ENCODE measurements around the gene SH3PXD2A.
"Not testable (repeated sequence)": the region's sequence is repeated elsewhere in the genome, so short reads cannot be mapped to it uniquely, and the experiment has no call there.

Gene SH3PXD2A

GRCh38 chr10:103641326-103641725 lies 214.1 kb downstream of the SH3PXD2A start:
- TF ChIP-seq POLR2A (IDR thresholded peaks at IDR 0.05; ENCODE audit: low read depth, low read length) (no peak), PAX5 (IDR thresholded peaks at IDR 0.05; ENCODE audit: insufficient read depth, low read length, severe bottlenecking) (no peak), SPI1 (IDR thresholded peaks at IDR 0.05; ENCODE audit: low read depth, low read length) (no peak), POU2F2 (IDR thresholded peaks at IDR 0.05; ENCODE audit: low read depth, low read length) (no peak), POLR2AphosphoS5 (IDR thresholded peaks at IDR 0.05; ENCODE audit: low read depth, low read length) (no peak), TAF1 (IDR thresholded peaks at IDR 0.05; ENCODE audit: low read depth, low read length) (no peak)
- DNase-seq (ENCODE audit: insufficient read length, low spot score) (no peak), FAIRE-seq (no peak)

DNA sequence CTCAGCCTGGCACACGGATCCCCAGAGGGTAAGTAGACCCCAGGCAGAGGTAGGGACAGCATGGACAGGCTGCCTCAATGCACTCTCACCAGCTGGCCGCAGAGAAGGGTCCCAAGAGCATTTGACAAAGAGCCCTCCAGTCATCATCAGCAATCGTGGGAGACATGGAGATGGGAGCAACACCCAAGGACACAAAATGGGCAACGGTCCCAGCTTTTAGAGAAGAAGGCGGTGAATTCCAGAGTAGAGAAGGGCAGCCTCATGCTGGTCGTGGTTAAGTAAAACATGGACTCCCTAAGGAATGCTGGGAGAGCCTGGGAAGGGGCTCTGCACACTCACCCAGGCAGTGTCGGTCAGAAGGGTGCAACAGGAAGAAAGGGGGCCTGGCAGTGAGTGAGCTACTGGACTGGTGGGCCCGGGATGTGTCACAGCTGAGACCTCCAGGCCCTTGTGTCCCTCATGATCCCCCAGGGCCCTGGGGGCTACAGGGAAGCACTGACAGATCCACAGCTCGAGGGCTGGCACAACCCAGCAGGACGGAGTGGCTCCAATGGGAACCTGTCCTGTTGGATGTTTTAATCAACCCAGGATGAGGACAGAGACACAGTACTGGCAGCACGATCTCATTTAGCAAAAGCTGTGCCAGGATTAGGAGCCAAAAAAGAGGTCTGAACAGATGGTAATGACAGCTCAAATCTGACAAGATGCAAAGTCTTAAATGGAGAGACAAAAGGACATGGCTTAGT lies 214.8 kb downstream of the SH3PXD2A start:
- DNase-seq (ENCODE audit: insufficient read length, low spot score), result no peak
- no peak for FAIRE-seq
- TF ChIP-seq PAX5 (IDR thresholded peaks at IDR 0.05; ENCODE audit: insufficient read depth, low read length, severe bottlenecking) (no peak), POU2F2 (IDR thresholded peaks at IDR 0.05; ENCODE audit: low read depth, low read length) (no peak), SPI1 (IDR thresholded peaks at IDR 0.05; ENCODE audit: low read depth, low read length) (no peak), TAF1 (IDR thresholded peaks at IDR 0.05; ENCODE audit: low read depth, low read length) (no peak), POLR2A (IDR thresholded peaks at IDR 0.05; ENCODE audit: low read depth, low read length) (no peak), POLR2AphosphoS5 (IDR thresholded peaks at IDR 0.05; ENCODE audit: low read depth, low read length) (no peak)

DNA sequence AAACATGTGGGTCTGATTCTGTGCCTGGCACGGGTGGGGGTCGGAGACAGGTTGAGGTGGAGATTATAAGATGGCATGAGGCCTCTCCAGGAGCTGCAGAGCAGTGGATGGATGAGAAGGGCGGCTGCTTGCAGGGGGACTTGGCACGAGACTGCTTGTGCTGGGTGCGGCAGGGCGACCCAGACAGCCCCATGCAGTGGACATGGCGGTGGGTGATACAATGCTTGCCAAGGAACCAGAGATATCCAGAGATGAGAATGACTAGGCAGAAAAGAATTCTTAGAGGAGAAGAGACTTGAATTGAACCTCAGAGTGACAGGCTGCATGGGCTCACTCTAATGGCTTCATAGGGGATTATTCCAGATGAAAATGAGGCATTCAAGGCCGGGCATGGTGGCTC lies 216.4 kb downstream of the SH3PXD2A start:
- TF ChIP-seq POLR2A (IDR thresholded peaks at IDR 0.05; ENCODE audit: low read depth, low read length) (no peak), POLR2AphosphoS5 (IDR thresholded peaks at IDR 0.05; ENCODE audit: low read depth, low read length) (no peak), PAX5 (IDR thresholded peaks at IDR 0.05; ENCODE audit: insufficient read depth, low read length, severe bottlenecking) (no peak), POU2F2 (IDR thresholded peaks at IDR 0.05; ENCODE audit: low read depth, low read length) (no peak), TAF1 (IDR thresholded peaks at IDR 0.05; ENCODE audit: low read depth, low read length) (no peak), SPI1 (IDR thresholded peaks at IDR 0.05; ENCODE audit: low read depth, low read length) (no peak)
- DNase-seq (ENCODE audit: insufficient read length, low spot score), result no peak
- no peak for FAIRE-seq

DNA sequence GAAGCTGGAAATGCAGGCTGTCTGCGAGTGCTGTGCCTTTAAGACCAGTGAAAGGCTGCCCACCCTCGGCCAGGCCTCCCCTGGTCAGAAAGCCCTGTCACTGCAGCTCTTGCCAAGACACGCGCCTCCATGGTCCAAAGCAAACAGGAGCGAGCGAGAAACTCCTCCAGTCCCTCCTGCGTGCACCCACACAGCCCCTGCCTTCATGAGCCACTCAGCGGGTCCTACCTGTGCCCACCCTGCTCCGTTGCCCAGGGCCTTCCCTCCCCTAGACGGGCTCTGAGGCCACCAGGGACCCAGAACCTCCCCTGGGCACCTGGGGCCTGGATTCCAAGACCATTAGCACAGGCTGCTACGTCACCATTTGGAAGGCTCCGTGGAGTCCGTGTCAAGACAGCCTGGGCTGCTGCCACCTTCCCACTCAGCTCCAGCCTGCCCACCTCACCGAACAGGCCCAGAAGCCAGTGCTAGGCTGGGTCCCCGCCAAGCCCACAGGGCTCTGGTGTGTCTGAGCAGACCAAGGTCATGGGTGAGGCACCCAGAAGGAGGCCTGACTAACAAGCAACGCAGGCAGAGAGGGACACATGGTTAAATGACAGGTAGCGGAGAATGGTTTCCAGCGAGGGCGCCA lies 217.3 kb downstream of the SH3PXD2A start:
- DNase-seq (ENCODE audit: insufficient read length, low spot score) (no peak), FAIRE-seq (no peak)
- TF ChIP-seq TAF1 (IDR thresholded peaks at IDR 0.05; ENCODE audit: low read depth, low read length), result no peak
- no peak for TF ChIP-seq POLR2A (IDR thresholded peaks at IDR 0.05; ENCODE audit: low read depth, low read length)
- TF ChIP-seq POLR2AphosphoS5 (IDR thresholded peaks at IDR 0.05; ENCODE audit: low read depth, low read length), result no peak
- no peak for TF ChIP-seq POU2F2 (IDR thresholded peaks at IDR 0.05; ENCODE audit: low read depth, low read length)
- TF ChIP-seq SPI1 (IDR thresholded peaks at IDR 0.05; ENCODE audit: low read depth, low read length), result no peak

DNA sequence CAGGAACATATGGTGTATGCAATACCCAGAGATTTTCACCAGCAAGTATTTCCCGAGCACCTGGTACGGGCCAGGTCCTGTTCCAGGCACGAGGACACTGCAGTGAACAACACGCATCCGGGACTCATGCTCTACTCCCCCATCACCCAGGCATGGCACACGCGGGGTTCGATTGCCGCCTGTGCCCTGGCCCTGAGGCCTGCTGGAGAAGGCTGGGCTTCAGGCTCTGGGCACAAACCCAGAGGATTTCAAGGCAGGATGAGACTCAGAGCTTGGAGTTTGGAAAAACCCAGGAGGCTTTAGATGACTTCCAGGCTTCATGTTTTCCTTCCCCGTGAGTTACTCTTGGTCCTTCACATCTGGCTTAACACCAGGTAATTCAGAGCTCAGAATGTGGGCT lies 218.4 kb downstream of the SH3PXD2A start:
- FAIRE-seq, result no peak

DNA sequence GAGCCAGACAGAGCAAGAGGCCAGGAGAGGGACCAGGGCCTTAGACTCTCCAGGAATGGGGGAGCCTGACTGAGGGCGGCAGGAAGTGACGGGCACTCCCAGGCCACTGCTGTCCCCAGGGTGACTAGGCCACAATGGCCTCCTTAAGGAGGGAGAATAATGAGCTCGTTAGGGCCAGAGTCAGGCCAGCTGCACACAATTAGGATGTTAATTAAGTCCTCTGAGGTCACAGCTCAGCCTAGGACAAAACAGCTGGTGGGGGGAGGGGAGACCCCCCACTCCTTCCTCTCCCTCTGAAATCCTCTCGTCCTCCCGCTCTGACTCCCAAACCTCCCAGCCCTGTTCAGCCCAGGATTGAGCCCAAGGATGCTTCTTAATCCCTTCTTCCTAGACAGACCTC lies 218.9 kb downstream of the SH3PXD2A start:
- DNase-seq (ENCODE audit: insufficient read length, low spot score), result no peak
- TF ChIP-seq POLR2AphosphoS5 (IDR thresholded peaks at IDR 0.05; ENCODE audit: low read depth, low read length), result no peak
- TF ChIP-seq SPI1 (IDR thresholded peaks at IDR 0.05; ENCODE audit: low read depth, low read length), result no peak
- no peak for TF ChIP-seq PAX5 (IDR thresholded peaks at IDR 0.05; ENCODE audit: insufficient read depth, low read length, severe bottlenecking)
- no peak for TF ChIP-seq POU2F2 (IDR thresholded peaks at IDR 0.05; ENCODE audit: low read depth, low read length)
- TF ChIP-seq POLR2A (IDR thresholded peaks at IDR 0.05; ENCODE audit: low read depth, low read length), result no peak
- no peak for TF ChIP-seq TAF1 (IDR thresholded peaks at IDR 0.05; ENCODE audit: low read depth, low read length)
- no peak for FAIRE-seq

More for the DNA sequence above, 218.4 kb downstream of the SH3PXD2A start:
- no peak for DNase-seq (ENCODE audit: insufficient read length, low spot score)
- TF ChIP-seq TAF1 (IDR thresholded peaks at IDR 0.05; ENCODE audit: low read depth, low read length) (no peak), PAX5 (IDR thresholded peaks at IDR 0.05; ENCODE audit: insufficient read depth, low read length, severe bottlenecking) (no peak), SPI1 (IDR thresholded peaks at IDR 0.05; ENCODE audit: low read depth, low read length) (no peak), POLR2A (IDR thresholded peaks at IDR 0.05; ENCODE audit: low read depth, low read length) (no peak), POLR2AphosphoS5 (IDR thresholded peaks at IDR 0.05; ENCODE audit: low read depth, low read length) (no peak), POU2F2 (IDR thresholded peaks at IDR 0.05; ENCODE audit: low read depth, low read length) (no peak)

- TF ChIP-seq POU2F2 (IDR thresholded peaks at IDR 0.05; ENCODE audit: low read depth, low read length) (no peak), TAF1 (IDR thresholded peaks at IDR 0.05; ENCODE audit: low read depth, low read length) (no peak), POLR2A (IDR thresholded peaks at IDR 0.05; ENCODE audit: low read depth, low read length) (no peak)
- FAIRE-seq, result no peak
- no peak for DNase-seq (ENCODE audit: insufficient read length, low spot score)
Measured at GRCh38 chr10:103635580-103635979, 219.8 kb downstream of the SH3PXD2A start.

DNA sequence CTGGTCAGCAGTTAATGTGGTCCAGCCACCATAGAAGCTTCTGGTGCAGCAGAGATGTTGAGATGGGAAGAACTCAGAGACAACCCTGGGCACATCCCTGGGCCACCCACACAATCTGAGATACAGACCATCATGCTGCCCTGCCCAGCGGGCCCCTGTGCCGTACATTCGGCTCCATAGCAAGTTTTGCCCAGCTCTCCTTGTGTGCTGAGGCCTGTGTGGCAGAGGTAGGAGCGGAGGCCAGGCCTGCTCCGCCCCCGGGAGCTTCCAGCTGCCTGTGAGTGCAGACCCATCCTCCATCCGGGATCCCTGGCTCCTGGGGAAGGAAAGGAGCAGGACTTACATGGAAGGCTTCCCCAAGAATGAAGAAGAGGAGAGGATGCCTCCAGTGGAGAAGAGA lies 221.5 kb downstream of the SH3PXD2A start:
- FAIRE-seq (no peak), DNase-seq (ENCODE audit: insufficient read length, low spot score) (no peak)
- TF ChIP-seq TAF1 (IDR thresholded peaks at IDR 0.05; ENCODE audit: low read depth, low read length) (no peak), POLR2AphosphoS5 (IDR thresholded peaks at IDR 0.05; ENCODE audit: low read depth, low read length) (no peak), POU2F2 (IDR thresholded peaks at IDR 0.05; ENCODE audit: low read depth, low read length) (no peak), POLR2A (IDR thresholded peaks at IDR 0.05; ENCODE audit: low read depth, low read length) (no peak), PAX5 (IDR thresholded peaks at IDR 0.05; ENCODE audit: insufficient read depth, low read length, severe bottlenecking) (no peak), SPI1 (IDR thresholded peaks at IDR 0.05; ENCODE audit: low read depth, low read length) (no peak)

- FAIRE-seq, result not testable (repeated sequence)
Measured at GRCh38 chr10:103632871-103633270, 222.5 kb downstream of the SH3PXD2A start.

GRCh38 chr10:103632247-103632642 lies 223.1 kb downstream of the SH3PXD2A start:
- TF ChIP-seq POU2F2 (IDR thresholded peaks at IDR 0.05; ENCODE audit: low read depth, low read length) (no peak), POLR2AphosphoS5 (IDR thresholded peaks at IDR 0.05; ENCODE audit: low read depth, low read length) (no peak), TAF1 (IDR thresholded peaks at IDR 0.05; ENCODE audit: low read depth, low read length) (no peak), PAX5 (IDR thresholded peaks at IDR 0.05; ENCODE audit: insufficient read depth, low read length, severe bottlenecking) (no peak), POLR2A (IDR thresholded peaks at IDR 0.05; ENCODE audit: low read depth, low read length) (no peak), SPI1 (IDR thresholded peaks at IDR 0.05; ENCODE audit: low read depth, low read length) (no peak)

More at GRCh38 chr10:103632871-103633270, 222.5 kb downstream of the SH3PXD2A start:
- not testable (repeated sequence) for DNase-seq (ENCODE audit: insufficient read length, low spot score)

More at GRCh38 chr10:103632247-103632642, 223.1 kb downstream of the SH3PXD2A start:
- FAIRE-seq (no peak), DNase-seq (ENCODE audit: insufficient read length, low spot score) (no peak)

All from GM12891 (cell line).